C4-2B (cell line): ENCODE results near the gene CHRNE.

ENCODE experiments used
- H3K27ac ChIP-seq: fragments of 450-650 bp; 2 replicates; pipeline ENCODE4 v1.5.1; 2017
- CTCF ChIP-seq: fragments of 450-650 bp; conservative IDR thresholded peaks from 2 replicates; pipeline ENCODE4 v1.5.1; 2017; ENCODE audit warnings: mild to moderate bottlenecking
- ZFX ChIP-seq: fragments of 450-650 bp; IDR thresholded peaks from 2 replicates; pipeline ENCODE4 v1.6.1; 2017

Gene CHRNE

GRCh38 chr17:4856937-4857314 is 46.0 kb downstream of the CHRNE start:
- TF ChIP-seq ZFX, result no peak
- TF ChIP-seq CTCF, result no peak
- H3K27ac ChIP-seq, result no peak overlapping the region

DNA sequence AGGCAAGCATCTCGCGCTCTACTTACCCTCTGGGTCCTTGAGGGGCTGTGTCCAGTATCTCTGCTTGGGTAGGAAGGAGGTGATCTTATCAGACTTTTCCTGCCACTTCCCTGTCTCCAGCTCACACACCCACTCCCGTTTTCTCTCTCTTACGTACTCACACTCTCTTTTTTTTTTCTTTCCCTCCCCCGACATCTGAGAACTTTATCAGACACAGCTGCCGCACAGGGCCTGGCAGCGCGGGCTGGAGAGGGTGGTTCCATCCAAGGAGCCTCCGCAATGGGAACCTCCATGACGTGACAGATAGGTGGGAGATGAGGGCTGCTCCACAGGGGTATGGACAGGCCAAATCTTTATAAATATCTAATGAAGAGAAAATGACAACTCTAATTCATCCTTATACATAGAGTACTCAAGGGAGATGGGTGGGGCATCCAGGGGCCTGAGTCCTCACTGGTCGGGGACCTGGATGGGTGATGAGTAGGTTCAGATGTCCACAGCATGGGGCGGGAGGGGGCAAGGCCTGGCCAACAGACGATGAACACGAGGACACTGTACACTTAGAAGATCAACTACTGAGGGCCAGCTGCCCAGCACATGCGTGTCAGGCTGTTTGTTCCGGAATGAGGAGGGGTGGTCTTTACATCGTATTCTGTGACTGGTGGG is 46.5 kb downstream of the CHRNE start:
- TF ChIP-seq ZFX (no peak), CTCF (no peak)
- H3K27ac ChIP-seq, result no peak overlapping the region

DNA sequence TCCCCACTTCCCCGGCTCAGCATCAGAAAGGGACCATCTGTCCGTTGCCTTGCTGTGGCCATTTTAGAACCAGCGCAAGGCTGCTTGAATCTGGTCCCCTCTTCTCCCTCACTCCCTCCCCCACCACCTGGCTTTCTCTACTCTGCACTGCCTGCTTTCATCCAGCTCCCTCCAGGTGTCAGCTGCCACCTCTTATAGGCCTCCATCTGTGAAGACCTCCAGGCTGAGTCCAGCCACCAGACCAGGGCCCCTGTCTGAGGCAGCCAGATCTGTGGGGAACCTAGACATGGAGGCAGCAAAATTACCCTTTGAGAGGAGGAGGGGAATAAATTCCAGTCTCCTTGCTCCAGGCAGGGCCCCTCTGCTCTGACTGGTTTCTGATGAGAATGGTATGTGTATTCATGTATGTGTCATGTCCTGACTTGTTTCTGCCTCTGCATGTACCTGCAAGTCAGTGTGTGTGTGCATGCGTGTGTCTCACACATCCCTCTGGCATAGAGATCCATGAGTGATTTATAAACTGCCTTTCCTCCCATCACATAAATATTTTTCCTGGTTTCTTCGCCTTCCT is 48.7 kb downstream of the CHRNE start:
- TF ChIP-seq CTCF, result no peak
- TF ChIP-seq ZFX, result no peak
- H3K27ac ChIP-seq, result no peak overlapping the region

- no peak for TF ChIP-seq CTCF
- no peak for TF ChIP-seq ZFX
- no peak overlapping the region for H3K27ac ChIP-seq
These were observed 49.7 kb downstream of the CHRNE start for GRCh38 chr17:4853208-4853671.

DNA sequence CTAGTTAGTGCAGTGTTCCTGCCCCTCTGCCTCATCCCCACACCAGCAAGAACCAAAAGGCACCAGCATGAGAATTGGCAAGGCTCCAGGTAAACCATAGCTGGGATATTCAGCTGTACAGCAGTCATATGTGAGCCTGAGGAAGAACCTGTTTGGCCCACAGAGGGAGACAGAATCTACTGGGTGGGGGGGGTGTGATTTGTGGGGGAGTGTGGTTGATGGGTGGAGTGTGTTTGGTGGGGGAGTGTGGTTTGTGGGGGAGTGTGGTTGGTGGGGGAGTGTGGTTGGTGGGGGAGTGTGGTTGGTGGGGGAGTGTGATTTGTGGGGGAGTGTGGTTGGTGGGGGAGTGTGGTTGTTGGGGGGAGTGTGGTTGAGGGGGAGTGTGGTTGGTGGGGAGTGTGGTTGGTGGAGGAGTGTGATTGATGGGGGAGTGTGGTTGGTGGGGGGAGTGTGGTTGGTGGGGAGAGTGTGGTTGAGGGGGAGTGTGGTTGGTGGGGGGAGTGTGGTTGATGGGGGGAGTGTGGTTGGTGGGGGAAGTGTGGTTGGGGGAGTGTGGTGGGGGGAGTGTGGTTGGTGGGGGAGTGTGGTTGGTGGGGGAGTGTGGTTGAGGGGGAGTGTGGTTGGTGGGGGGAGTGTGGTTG is 50.2 kb downstream of the CHRNE start:
- no peak for TF ChIP-seq ZFX
- TF ChIP-seq CTCF, result no peak
- no peak overlapping the region for H3K27ac ChIP-seq

- no peak for TF ChIP-seq ZFX
- TF ChIP-seq CTCF, result no peak
- no peak overlapping the region for H3K27ac ChIP-seq
These were observed 51.8 kb downstream of the CHRNE start for GRCh38 chr17:4851084-4851483.

GRCh38 chr17:4850246-4850645 is 52.7 kb downstream of the CHRNE start:
- TF ChIP-seq ZFX (no peak), CTCF (no peak)
- no peak overlapping the region for H3K27ac ChIP-seq
